Testis (tissue), 3 donors: ENCODE data around the gene LRP1B. TPM values are rescaled to one million over a fixed set of nuclear protein-coding genes. Genes with fewer than 3 reads are reported as not detected.

Experiments
- DNase-seq: peaks from one replicate; pipeline ENCODE4 v3.0.0-alpha.2; 2019
- H3K27ac ChIP-seq, 2 donors: fragments of 200-600 bp; sonication (generic); one replicate each; pipeline ENCODE4 v1.5.1; 2019
- H3K27me3 ChIP-seq: fragments of 200-600 bp; sonication (generic); one replicate; pipeline ENCODE4 v1.5.1; 2019
- H3K36me3 ChIP-seq: fragments of 200-600 bp; sonication (generic); one replicate; pipeline ENCODE4 v1.5.1; 2017; ENCODE audit warnings: low read depth; ENCODE audit errors: missing control alignments
- H3K4me1 ChIP-seq: fragments of 200-600 bp; sonication (generic); one replicate; pipeline ENCODE4 v1.5.1; 2019
- H3K4me3 ChIP-seq, 2 donors: fragments of 200-600 bp; sonication (generic); one replicate each; pipeline ENCODE4 v1.5.1; 2017 to 2019
- H3K9me3 ChIP-seq: fragments of 200-600 bp; sonication (generic); one replicate; pipeline ENCODE4 v1.5.1; 2017
- POLR2A ChIP-seq: fragments of 450-650 bp; IDR thresholded peaks from one replicate; pipeline ENCODE4 v1.6.1; 2017; ENCODE audit warnings: antibody characterized with exemption, mild to moderate bottlenecking, moderate library complexity
- WGBS, 2 donors: methylation state at CpG; one replicate each; pipeline ENCODE4 v1.1.5; 2018; 5-methylcytosine and 5-hydroxymethylcytosine counted together
- intact Hi-C: fragments of 100-400 bp; cut with DNase I; formaldehyde crosslinking; loops from one replicate; pipeline ENCODE4 v1.15.1; 2023; ENCODE audit warnings: low total_unique reads
- polyA plus RNA-seq: library from polyadenylated mRNA; stranded (reverse); fragments of 350-450 nt; fragmentation: Illumina TruSeq; extraction: RNeasy Lipid Tissue Mini Kit (QIAGEN cat#74804); gene quantifications from one replicate; pipeline ENCODE4 v1.2.3, GENCODE V29; 2014; ENCODE audit warnings: low read depth, low replicate concordance; ENCODE audit not compliant: insufficient read depth
- total RNA-seq, 2 donors: library from RNA; depleted of rRNA; stranded (reverse); fragments of >200 nt; gene quantifications; one replicate each; pipeline ENCODE4 v1.2.3, GENCODE V29; 2016
- TF ChIP-seq, protein P1 (sequence below), 3 experiments: fragments of 450-650 bp in 2 of 3; fragments of 200-600 bp in 1 of 3; sonication (generic) in 1 of 3; IDR thresholded peaks; one replicate each; pipeline ENCODE4 v1.5.1; 2016 to 2019; ENCODE audit warnings: antibody characterized with exemption in 3 of 3, mild to moderate bottlenecking in 2 of 3, moderate library complexity in 1 of 3

Gene LRP1B
- total and polyA plus RNA-seq, 3 donors from 2014 or later, result 0.79 to 1.9 (median 0.84) TPM

DNA sequence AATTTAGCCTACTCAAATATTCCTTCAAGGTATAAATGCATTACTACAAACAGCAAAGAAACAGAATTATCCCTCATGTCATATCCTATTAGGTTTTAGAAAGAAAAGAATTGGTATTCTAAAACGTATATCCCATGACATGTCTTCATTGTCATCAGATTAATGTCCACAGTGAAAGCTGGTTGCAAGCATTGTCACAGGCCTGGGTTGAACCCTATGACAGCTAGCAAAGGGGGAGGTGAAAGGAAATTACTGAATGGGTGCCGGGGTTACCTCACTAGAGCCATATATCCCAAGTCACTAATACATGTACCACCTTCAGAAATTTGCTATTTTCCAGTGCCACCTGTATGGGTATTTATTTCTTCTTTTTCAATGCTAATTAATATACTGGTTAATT, 1720.1 kb downstream of the LRP1B start:
- Histone ChIP-seq H3K27ac (no peak overlapping the region), H3K9me3 (no peaks in the 10 kb centered on the region), H3K27me3 (no peaks in the 10 kb centered on the region), H3K4me1 (no peaks in the 10 kb centered on the region), H3K36me3 (no peaks in the 10 kb centered on the region), H3K4me3 (no peak overlapping the region)
- no peak for DNase-seq
- intact Hi-C loops, result no loop called here
- TF ChIP-seq, protein P1, sequence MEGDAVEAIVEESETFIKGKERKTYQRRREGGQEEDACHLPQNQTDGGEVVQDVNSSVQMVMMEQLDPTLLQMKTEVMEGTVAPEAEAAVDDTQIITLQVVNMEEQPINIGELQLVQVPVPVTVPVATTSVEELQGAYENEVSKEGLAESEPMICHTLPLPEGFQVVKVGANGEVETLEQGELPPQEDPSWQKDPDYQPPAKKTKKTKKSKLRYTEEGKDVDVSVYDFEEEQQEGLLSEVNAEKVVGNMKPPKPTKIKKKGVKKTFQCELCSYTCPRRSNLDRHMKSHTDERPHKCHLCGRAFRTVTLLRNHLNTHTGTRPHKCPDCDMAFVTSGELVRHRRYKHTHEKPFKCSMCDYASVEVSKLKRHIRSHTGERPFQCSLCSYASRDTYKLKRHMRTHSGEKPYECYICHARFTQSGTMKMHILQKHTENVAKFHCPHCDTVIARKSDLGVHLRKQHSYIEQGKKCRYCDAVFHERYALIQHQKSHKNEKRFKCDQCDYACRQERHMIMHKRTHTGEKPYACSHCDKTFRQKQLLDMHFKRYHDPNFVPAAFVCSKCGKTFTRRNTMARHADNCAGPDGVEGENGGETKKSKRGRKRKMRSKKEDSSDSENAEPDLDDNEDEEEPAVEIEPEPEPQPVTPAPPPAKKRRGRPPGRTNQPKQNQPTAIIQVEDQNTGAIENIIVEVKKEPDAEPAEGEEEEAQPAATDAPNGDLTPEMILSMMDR (IDR thresholded peaks at IDR 0.05), result no peak
- no peak for TF ChIP-seq POLR2A
- 87 to 91% methylated on average over 2 of the region's 2 CpGs for WGBS, 2 donors

DNA sequence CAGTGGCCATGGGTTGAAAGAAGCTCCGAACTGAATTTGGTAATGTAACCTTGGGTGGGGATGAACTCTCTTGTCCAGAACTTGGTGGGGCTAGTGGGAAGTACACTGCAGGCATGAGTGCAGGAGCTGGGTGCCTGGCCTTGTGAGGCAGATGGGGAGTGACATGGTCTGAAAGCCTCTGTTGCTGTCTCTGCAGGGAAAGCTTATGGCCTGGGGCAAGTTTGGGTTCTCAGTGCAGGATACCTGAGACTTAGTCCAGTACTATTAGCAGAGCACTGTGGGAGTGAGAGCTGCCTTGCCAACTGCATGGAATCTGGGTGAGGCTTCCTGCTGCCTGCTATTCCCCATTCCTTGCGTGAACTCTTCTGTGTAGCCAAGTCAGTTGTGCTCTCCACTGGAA, 1729.8 kb downstream of the LRP1B start:
- Histone ChIP-seq H3K4me1 (no peaks in the 10 kb centered on the region), H3K9me3 (no peaks in the 10 kb centered on the region), H3K27ac (no peak overlapping the region), H3K36me3 (no peaks in the 10 kb centered on the region), H3K27me3 (no peaks in the 10 kb centered on the region), H3K4me3 (no peak overlapping the region)
- no peak for DNase-seq
- TF ChIP-seq, protein P1 (IDR thresholded peaks at IDR 0.05), result no peak
- no peak for TF ChIP-seq POLR2A
- intact Hi-C loops, result no loop called here
- WGBS, 2 donors, result 95 to 97% methylated on average over 2 of the region's 2 CpGs

DNA sequence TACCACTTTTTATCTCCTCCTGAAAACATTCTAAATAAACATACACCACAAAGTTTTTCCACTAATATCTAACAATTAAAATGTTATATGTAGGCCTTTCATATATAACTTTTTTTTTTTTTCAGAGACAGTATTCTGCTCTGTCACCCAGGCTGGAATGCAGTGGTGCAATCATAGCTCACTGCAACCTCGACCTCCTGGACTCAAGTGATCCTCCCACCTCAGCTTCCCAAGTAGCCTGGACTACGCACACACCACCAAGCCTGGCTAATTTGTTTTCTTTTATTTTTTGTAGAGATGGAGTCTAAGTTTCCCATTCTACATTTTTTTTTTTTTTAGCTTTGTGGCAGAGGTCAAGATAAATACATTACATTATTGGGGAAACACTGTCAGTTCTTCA, 1738.0 kb downstream of the LRP1B start:
- Histone ChIP-seq H3K27ac (no peak overlapping the region), H3K4me1 (no peaks in the 10 kb centered on the region), H3K36me3 (no peaks in the 10 kb centered on the region), H3K9me3 (no peaks in the 10 kb centered on the region), H3K4me3 (no peak overlapping the region), H3K27me3 (no peaks in the 10 kb centered on the region)
- WGBS, 2 donors, result 65 to 67% methylated on average over 2 of the region's 2 CpGs
- no peak for DNase-seq
- TF ChIP-seq, protein P1 (IDR thresholded peaks at IDR 0.05), result no peak
- intact Hi-C loops, result no loop called here

DNA sequence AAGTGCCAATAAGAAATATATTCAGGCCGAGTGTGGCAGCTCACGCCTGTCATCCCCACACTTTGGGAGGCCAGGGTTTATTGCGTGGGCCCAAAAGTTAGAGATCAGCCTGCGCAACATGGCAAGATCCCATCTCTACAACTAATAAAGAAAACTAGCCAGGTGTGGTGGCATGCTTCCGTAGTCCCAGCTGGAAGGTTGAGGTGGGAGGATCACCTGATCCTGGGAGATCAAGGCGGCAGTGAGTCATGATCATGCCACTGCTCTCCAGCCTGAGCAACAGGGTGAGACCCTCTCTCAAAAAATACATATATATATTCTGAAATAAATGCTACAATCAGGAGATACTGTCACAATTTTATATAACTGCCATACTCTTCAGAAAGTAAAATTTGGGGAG, 1745.9 kb downstream of the LRP1B start:
- no peak for TF ChIP-seq POLR2A
- TF ChIP-seq, protein P1 (IDR thresholded peaks at IDR 0.05), result no peak
- Histone ChIP-seq H3K27ac (no peak overlapping the region), H3K27me3 (no peaks in the 10 kb centered on the region), H3K9me3 (no peaks in the 10 kb centered on the region), H3K36me3 (no peaks in the 10 kb centered on the region), H3K4me1 (no peaks in the 10 kb centered on the region), H3K4me3 (no peak overlapping the region)
- intact Hi-C loops, result no loop called here
- no peak for DNase-seq
- 95% methylated on average over 6 of the region's 6 CpGs for WGBS, 2 donors

DNA sequence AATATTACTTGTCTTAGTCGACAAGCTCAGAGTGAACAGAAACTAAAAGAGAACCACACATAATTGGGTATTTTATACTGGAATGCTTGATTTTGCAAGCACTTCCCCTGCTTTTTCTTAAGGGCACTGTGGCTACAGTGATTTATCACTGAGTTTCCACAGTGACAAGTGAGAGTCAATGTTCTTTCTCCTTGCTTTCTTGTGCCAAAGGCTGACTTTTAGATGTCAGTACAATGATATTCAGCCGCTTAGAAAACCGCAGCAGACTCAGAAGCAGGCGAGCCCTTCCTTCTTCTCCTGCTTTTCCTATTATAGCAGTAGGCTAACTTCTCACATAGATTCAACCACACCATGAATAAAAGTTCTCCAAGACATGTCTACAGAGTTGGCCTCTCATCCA, 1747.0 kb downstream of the LRP1B start:
- Histone ChIP-seq H3K9me3 (no peaks in the 10 kb centered on the region), H3K27me3 (no peaks in the 10 kb centered on the region), H3K4me1 (no peaks in the 10 kb centered on the region), H3K36me3 (no peaks in the 10 kb centered on the region), H3K27ac (no peak overlapping the region), H3K4me3 (no peak overlapping the region)
- 82 to 85% methylated on average over 4 of the region's 4 CpGs for WGBS, 2 donors
- TF ChIP-seq POLR2A, result no peak
- TF ChIP-seq, protein P1 (IDR thresholded peaks at IDR 0.05), result no peak
- DNase-seq, result no peak
- intact Hi-C loops, result no loop called here
